Lung microvascular endothelial cell (primary cell): ENCODE data around the gene P2RY12. TPM values are rescaled to one million over a fixed set of nuclear protein-coding genes. Genes with fewer than 3 reads are reported as not detected.
"Not testable (repeated sequence)": the region's sequence is repeated elsewhere in the genome, so short reads cannot be mapped to it uniquely, and the experiment has no call there.

Experiments used
- DNase-seq, 2 donors: peaks; one replicate each; pipeline versions ENCODE4 v3.0.0 to v3.0.0-alpha.2; 2010; ENCODE audit warnings: low read depth in 2 of 2
- total RNA-seq: library from RNA; depleted of rRNA; stranded (reverse); fragments of >200 nt; gene quantifications from 2 replicates; pipeline ENCODE4 v1.2.1, GENCODE V29; 2014

Gene P2RY12
- total RNA-seq, 1 donor from 2014 or later = not detected

GRCh38 chr3:151393146-151393830 is 8.7 kb upstream of the P2RY12 start:
- no peak for DNase-seq

GRCh38 chr3:151392191-151392590 is 7.6 kb upstream of the P2RY12 start:
- not testable (repeated sequence) for DNase-seq

- no peak for DNase-seq
These were observed 7.2 kb upstream of the P2RY12 start for GRCh38 chr3:151391720-151392119.

- DNase-seq = no peak
These were observed 3.3 kb upstream of the P2RY12 start for GRCh38 chr3:151387842-151388241.

- no peak for DNase-seq
These were observed 2.9 kb upstream of the P2RY12 start for GRCh38 chr3:151387432-151387831.

GRCh38 chr3:151386056-151386455 is 1.5 kb upstream of the P2RY12 start:
- no peak for DNase-seq

GRCh38 chr3:151383956-151384355 is 597 bp downstream of the P2RY12 start:
- no peak for DNase-seq

GRCh38 chr3:151383111-151383510 is 1.4 kb downstream of the P2RY12 start:
- no peak for DNase-seq

GRCh38 chr3:151382671-151383070 is 1.9 kb downstream of the P2RY12 start:
- DNase-seq = no peak

- peak; percentile 22 to 27 for DNase-seq
These were observed 5.3 kb downstream of the P2RY12 start for GRCh38 chr3:151379083-151379734.

- DNase-seq = no peak
These were observed 6.7 kb downstream of the P2RY12 start for GRCh38 chr3:151377768-151378385.

GRCh38 chr3:151372063-151372820 is 12.3 kb downstream of the P2RY12 start:
- DNase-seq = no peak

- DNase-seq = no peak
These were observed 13.0 kb downstream of the P2RY12 start for GRCh38 chr3:151371526-151371925.

- DNase-seq = no peak
These were observed 17.1 kb downstream of the P2RY12 start for GRCh38 chr3:151367448-151367847.

GRCh38 chr3:151366993-151367392 is 17.6 kb downstream of the P2RY12 start:
- no peak for DNase-seq

GRCh38 chr3:151362751-151363174 is 21.8 kb downstream of the P2RY12 start:
- DNase-seq = no peak

GRCh38 chr3:151357463-151357850 is 27.1 kb downstream of the P2RY12 start:
- no peak for DNase-seq

- no peak for DNase-seq
These were observed 27.6 kb downstream of the P2RY12 start for GRCh38 chr3:151356794-151357462.

GRCh38 chr3:151351648-151352047 is 32.9 kb downstream of the P2RY12 start:
- no peak for DNase-seq

GRCh38 chr3:151351219-151351618 is 33.3 kb downstream of the P2RY12 start:
- DNase-seq = no peak

GRCh38 chr3:151350656-151351055 is 33.9 kb downstream of the P2RY12 start:
- no peak for DNase-seq

- no peak for DNase-seq
These were observed 37.1 kb downstream of the P2RY12 start for GRCh38 chr3:151347432-151347831.
